Neutrophil (primary cell): ENCODE measurements around the gene ARRDC4.

Source experiments
- H3K27ac ChIP-seq: fragments of 200-600 bp; sonication (generic); 2 replicates; pipeline ENCODE4 v1.5.1; 2016; ENCODE audit warnings: mild to moderate bottlenecking, moderate library complexity
- H3K27me3 ChIP-seq: fragments of 200-600 bp; sonication (generic); 2 replicates; pipeline ENCODE4 v1.6.0; 2016; ENCODE audit warnings: mild to moderate bottlenecking
- H3K36me3 ChIP-seq: fragments of 200-600 bp; sonication (generic); 2 replicates; pipeline ENCODE4 v1.5.1; 2017
- H3K4me1 ChIP-seq, 2 experiments: fragments of 200-600 bp in 1 of 2; sonication (generic) in 1 of 2; 1 replicate in 1 of 2; 2 replicates in 1 of 2; pipeline versions ENCODE4 v1.5.1 to v1.6.1; 2013 to 2016; ENCODE audit warnings: low read depth in 1 of 2, low read length in 1 of 2, mild to moderate bottlenecking in 1 of 2, moderate library complexity in 1 of 2; ENCODE audit not compliant: control insufficient read depth in 1 of 2, insufficient read depth in 1 of 2
- H3K4me3 ChIP-seq, 2 experiments: fragments of 200-600 bp in 1 of 2; sonication (generic) in 1 of 2; 1 replicate in 1 of 2; 2 replicates in 1 of 2; pipeline ENCODE4 v1.5.1; 2013 to 2016; ENCODE audit warnings: low read depth in 1 of 2, low read length in 1 of 2, mild to moderate bottlenecking in 1 of 2, moderate library complexity in 1 of 2
- H3K9me3 ChIP-seq: fragments of 200-600 bp; sonication (generic); 2 replicates; pipeline ENCODE4 v1.5.1; 2016
- CTCF ChIP-seq: fragments of 200-600 bp; sonication (generic); IDR thresholded peaks from 2 replicates; pipeline ENCODE4 v1.5.1; 2016; ENCODE audit warnings: antibody characterized with exemption

ARRDC4 gene

DNA sequence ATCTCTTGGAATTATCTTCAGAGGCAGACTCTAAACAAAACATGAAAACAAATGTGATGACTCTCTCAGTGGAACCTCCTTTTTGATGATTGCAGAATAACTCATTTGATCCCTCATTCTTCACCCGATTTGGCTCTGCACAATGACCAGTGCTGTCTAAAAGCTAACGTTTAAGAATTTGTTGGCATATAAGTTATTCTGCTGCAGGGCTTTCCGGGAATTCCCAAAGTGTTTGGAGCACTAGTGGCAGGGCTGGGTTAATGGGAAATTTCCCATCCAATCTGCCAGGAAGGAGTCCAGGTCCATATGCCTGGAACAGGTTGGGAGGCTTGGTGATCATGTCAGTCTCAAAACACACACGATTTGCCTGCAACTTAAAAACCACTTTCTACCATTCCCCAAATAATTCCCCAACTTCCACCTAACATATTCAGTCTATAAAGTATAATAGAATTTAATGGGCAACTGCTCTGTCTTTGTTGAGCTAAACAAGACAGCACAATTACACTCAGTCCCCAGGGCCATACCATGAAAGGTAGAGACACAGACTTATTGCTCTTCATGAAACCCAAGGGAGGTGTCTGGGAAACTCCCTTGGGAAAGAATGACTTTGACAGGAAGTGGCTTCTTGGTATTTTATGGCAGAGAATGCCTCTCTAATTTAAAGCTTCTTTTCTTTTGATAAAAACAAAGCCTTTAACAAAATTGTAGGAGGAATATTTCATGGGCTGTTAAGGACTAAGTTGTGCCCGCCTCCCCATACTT lies 38.0 kb downstream of the ARRDC4 start:
- Histone ChIP-seq H3K4me1 (no peaks in the 10 kb centered on the region), H3K9me3 (no peaks in the 10 kb centered on the region), H3K4me3 (no peak overlapping the region), H3K27ac (no peak overlapping the region), H3K36me3 (no peaks in the 10 kb centered on the region), H3K27me3 (no peaks in the 10 kb centered on the region)
- TF ChIP-seq CTCF: no peak

- H3K36me3 ChIP-seq: no peaks in the 10 kb centered on the region
- no peaks in the 10 kb centered on the region for H3K4me1 ChIP-seq
- H3K27ac ChIP-seq: no peak overlapping the region
- H3K27me3 ChIP-seq: no peaks in the 10 kb centered on the region
- H3K9me3 ChIP-seq: no peaks in the 10 kb centered on the region
- no peak overlapping the region for H3K4me3 ChIP-seq
- TF ChIP-seq CTCF: no peak
These were observed 40.0 kb downstream of the ARRDC4 start for GRCh38 chr15:98000249-98001203.

DNA sequence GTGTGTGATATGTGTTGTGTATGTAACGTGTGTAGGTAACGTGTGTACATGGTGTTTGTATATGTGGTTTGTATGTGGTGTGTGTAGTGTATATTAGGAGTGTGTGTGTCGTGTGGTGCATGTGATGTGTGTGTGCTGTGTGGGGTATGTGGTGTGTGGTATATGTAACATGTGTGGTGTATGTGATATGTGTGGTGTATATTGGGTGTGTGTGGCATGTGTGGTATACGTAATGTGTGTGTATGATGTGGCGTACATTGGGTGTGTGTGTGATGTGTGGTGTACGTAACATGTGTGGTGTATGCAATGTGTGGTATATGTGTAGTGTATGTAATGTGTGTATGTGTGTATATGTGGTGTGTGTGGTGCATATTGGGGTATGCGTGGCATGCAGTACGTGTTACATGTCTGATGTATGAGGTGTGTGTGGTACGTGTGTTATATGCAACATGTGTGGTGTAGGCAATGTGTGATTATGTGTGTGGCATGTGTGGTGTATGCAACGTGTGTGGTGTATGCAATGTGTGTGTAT lies 41.2 kb downstream of the ARRDC4 start:
- TF ChIP-seq CTCF: no peak
- no peaks in the 10 kb centered on the region for H3K4me1 ChIP-seq
- H3K9me3 ChIP-seq: no peaks in the 10 kb centered on the region

GRCh38 chr15:98002419-98002818 lies 41.9 kb downstream of the ARRDC4 start:
- H3K36me3 ChIP-seq: no peaks in the 10 kb centered on the region
- H3K4me3 ChIP-seq: no peak overlapping the region
- no peak for TF ChIP-seq CTCF
- no peaks in the 10 kb centered on the region for H3K4me1 ChIP-seq
- H3K27me3 ChIP-seq: no peaks in the 10 kb centered on the region
- no peaks in the 10 kb centered on the region for H3K9me3 ChIP-seq
- no peak overlapping the region for H3K27ac ChIP-seq

More for the DNA sequence above, 41.2 kb downstream of the ARRDC4 start:
- no peaks in the 10 kb centered on the region for H3K27me3 ChIP-seq
- no peak overlapping the region for H3K4me3 ChIP-seq
- H3K27ac ChIP-seq: no peak overlapping the region
- H3K36me3 ChIP-seq: no peaks in the 10 kb centered on the region

- no peak for TF ChIP-seq CTCF
- Histone ChIP-seq H3K4me3 (no peak overlapping the region), H3K9me3 (no peaks in the 10 kb centered on the region), H3K4me1 (no peaks in the 10 kb centered on the region), H3K36me3 (no peaks in the 10 kb centered on the region), H3K27me3 (no peaks in the 10 kb centered on the region), H3K27ac (no peak overlapping the region)
These were observed 42.4 kb downstream of the ARRDC4 start for GRCh38 chr15:98002866-98003265.
